BLaER1 (cell line): Measurements from ENCODE around the gene FGFBP1.

Experiments
- H3K27ac ChIP-seq: shearing (Covaris generic); formaldehyde crosslinking; 2 replicates; pipeline ENCODE4 v1.8.1; 2022
- H3K27me3 ChIP-seq: shearing (Covaris generic); formaldehyde crosslinking; 2 replicates; pipeline ENCODE4 v1.8.1; 2022
- H3K36me3 ChIP-seq: shearing (Covaris generic); formaldehyde crosslinking; 2 replicates; pipeline ENCODE4 v1.8.1; 2022
- H3K4me1 ChIP-seq: shearing (Covaris generic); formaldehyde crosslinking; 2 replicates; pipeline ENCODE4 v1.8.1; 2022
- H3K4me2 ChIP-seq: shearing (Covaris generic); formaldehyde crosslinking; 2 replicates; pipeline ENCODE4 v1.8.1; 2022
- H3K4me3 ChIP-seq: shearing (Covaris generic); formaldehyde crosslinking; 2 replicates; pipeline ENCODE4 v1.8.1; 2022
- H3K9ac ChIP-seq: shearing (Covaris generic); formaldehyde crosslinking; 2 replicates; pipeline ENCODE4 v1.8.1; 2022
- H3K9me3 ChIP-seq: shearing (Covaris generic); formaldehyde crosslinking; 2 replicates; pipeline ENCODE4 v1.8.1; 2022
- H4K20me1 ChIP-seq: shearing (Covaris generic); formaldehyde crosslinking; 2 replicates; pipeline ENCODE4 v1.8.1; 2022
- Cebpa-rat ChIP-seq: shearing (Covaris generic); IDR thresholded peaks from 2 replicates; pipeline ENCODE4 v1.8.1; 2022

The FGFBP1 gene

GRCh38 chr4:15938640-15939039, at the start of gene FGFBP1:
FGFBP1 (minus strand) TSS chr4:15938740; CDS start chr4:15936632, 2,108 bp downstream.
- no peak within 1 kb of the TSS for H3K4me3 ChIP-seq
- H3K4me2 ChIP-seq: no peak within 1 kb of the TSS
- no peaks in the 10 kb centered on the region for H3K36me3 ChIP-seq
- H3K9ac ChIP-seq: no peak within 1 kb of the TSS
- H3K9me3 ChIP-seq: no peaks in the 10 kb centered on the region
- no peaks in the 10 kb centered on the region for H4K20me1 ChIP-seq
- H3K4me1 ChIP-seq: no peaks in the 10 kb centered on the region
- H3K27ac ChIP-seq: no peak within 1 kb of the TSS
- TF ChIP-seq Cebpa-rat: no peak
- H3K27me3 ChIP-seq: no peaks in the 10 kb centered on the region

- no peak overlapping the region for H3K4me3 ChIP-seq
- H3K9ac ChIP-seq: no peak overlapping the region
- no peak overlapping the region for H3K27ac ChIP-seq
- H3K9me3 ChIP-seq: no peaks in the 10 kb centered on the region; the same call in 1 of the 2 replicates
- peaks cover 22% of the 10 kb centered on the region for H3K4me1 ChIP-seq
- TF ChIP-seq Cebpa-rat: no peak
- H4K20me1 ChIP-seq: no peaks in the 10 kb centered on the region
- no peaks in the 10 kb centered on the region for H3K27me3 ChIP-seq
- H3K4me2 ChIP-seq: 0 out of 2 replicates have a peak overlapping the region, but pooled peaks have one; percentile 24
- no peaks in the 10 kb centered on the region for H3K36me3 ChIP-seq
Measured at GRCh38 chr4:15988222-15988621, 49.7 kb upstream of the FGFBP1 start.

GRCh38 chr4:15986907-15987306, 48.4 kb upstream of the FGFBP1 start:
- Histone ChIP-seq H3K36me3 (no peaks in the 10 kb centered on the region), H3K4me2 (no peak overlapping the region), H4K20me1 (no peaks in the 10 kb centered on the region), H3K4me1 (peaks cover 13% of the 10 kb centered on the region), H3K9me3 (no peaks in the 10 kb centered on the region; the same call in 1 of the 2 replicates), H3K27me3 (no peaks in the 10 kb centered on the region), H3K9ac (no peak overlapping the region), H3K4me3 (no peak overlapping the region), H3K27ac (no peak overlapping the region)
- no peak for TF ChIP-seq Cebpa-rat

- H3K9me3 ChIP-seq: no peaks in the 10 kb centered on the region; the same call in 1 of the 2 replicates
- no peak overlapping the region for H3K27ac ChIP-seq
- H3K9ac ChIP-seq: no peak overlapping the region
- no peaks in the 10 kb centered on the region for H3K36me3 ChIP-seq
- no peak overlapping the region for H3K4me3 ChIP-seq
- H4K20me1 ChIP-seq: no peaks in the 10 kb centered on the region
- peaks cover 7% of the 10 kb centered on the region for H3K4me1 ChIP-seq
- no peak for TF ChIP-seq Cebpa-rat
- H3K4me2 ChIP-seq: no peak overlapping the region
- H3K27me3 ChIP-seq: no peaks in the 10 kb centered on the region
Measured at GRCh38 chr4:15983610-15984009, 45.1 kb upstream of the FGFBP1 start.

- Histone ChIP-seq H4K20me1 (no peaks in the 10 kb centered on the region), H3K36me3 (no peaks in the 10 kb centered on the region), H3K9me3 (no peaks in the 10 kb centered on the region; the same call in 1 of the 2 replicates), H3K27me3 (no peaks in the 10 kb centered on the region), H3K4me3 (no peak overlapping the region), H3K9ac (no peak overlapping the region), H3K4me2 (no peak overlapping the region), H3K4me1 (peaks cover 2% of the 10 kb centered on the region), H3K27ac (no peak overlapping the region)
- no peak for TF ChIP-seq Cebpa-rat
Measured at GRCh38 chr4:15982842-15983524, 44.4 kb upstream of the FGFBP1 start.

- Histone ChIP-seq H3K9ac (no peak overlapping the region), H3K4me1 (peaks cover 8% of the 10 kb centered on the region), H3K27ac (no peak overlapping the region), H3K9me3 (peaks cover 3% of the 10 kb centered on the region; the same call in 1 of the 2 replicates), H3K36me3 (no peaks in the 10 kb centered on the region), H3K4me2 (no peak overlapping the region), H3K4me3 (no peak overlapping the region), H3K27me3 (no peaks in the 10 kb centered on the region), H4K20me1 (no peaks in the 10 kb centered on the region)
- no peak for TF ChIP-seq Cebpa-rat
Measured at GRCh38 chr4:15976456-15977447, 38.2 kb upstream of the FGFBP1 start.

GRCh38 chr4:15971068-15971801, 32.7 kb upstream of the FGFBP1 start:
- H3K27ac ChIP-seq: no peak overlapping the region
- no peaks in the 10 kb centered on the region for H3K36me3 ChIP-seq
- no peaks in the 10 kb centered on the region for H3K27me3 ChIP-seq
- peaks cover 8% of the 10 kb centered on the region for H3K4me1 ChIP-seq
- peaks cover 13% of the 10 kb centered on the region for H3K9me3 ChIP-seq
- H4K20me1 ChIP-seq: no peaks in the 10 kb centered on the region
- H3K4me3 ChIP-seq: no peak overlapping the region
- H3K4me2 ChIP-seq: no peak overlapping the region
- TF ChIP-seq Cebpa-rat: no peak
- H3K9ac ChIP-seq: no peak overlapping the region

GRCh38 chr4:15968551-15969300, 30.2 kb upstream of the FGFBP1 start:
- peaks cover 15% of the 10 kb centered on the region for H3K9me3 ChIP-seq
- H3K4me1 ChIP-seq: peaks cover 3% of the 10 kb centered on the region
- H3K4me2 ChIP-seq: no peak overlapping the region
- no peaks in the 10 kb centered on the region for H3K27me3 ChIP-seq
- no peaks in the 10 kb centered on the region for H4K20me1 ChIP-seq
- H3K4me3 ChIP-seq: no peak overlapping the region
- H3K27ac ChIP-seq: no peak overlapping the region
- no peak for TF ChIP-seq Cebpa-rat
- no peaks in the 10 kb centered on the region for H3K36me3 ChIP-seq
- no peak overlapping the region for H3K9ac ChIP-seq

GRCh38 chr4:15965325-15965724, 26.8 kb upstream of the FGFBP1 start:
- H3K4me3 ChIP-seq: no peak overlapping the region
- H3K9me3 ChIP-seq: peaks cover 7% of the 10 kb centered on the region; the same call in 1 of the 2 replicates
- no peak for TF ChIP-seq Cebpa-rat
- H3K4me1 ChIP-seq: peaks cover 12% of the 10 kb centered on the region
- no peak overlapping the region for H3K9ac ChIP-seq
- H3K27ac ChIP-seq: no peak overlapping the region
- H3K4me2 ChIP-seq: no peak overlapping the region
- no peaks in the 10 kb centered on the region for H3K27me3 ChIP-seq
- H3K36me3 ChIP-seq: no peaks in the 10 kb centered on the region
- no peaks in the 10 kb centered on the region for H4K20me1 ChIP-seq
